GM19438 (cell line): Measurements from ENCODE around the gene APBB2.

Source experiments
- ATAC-seq: cut with Tn5 transposase; IDR thresholded peaks from one replicate; pipeline ENCODE4 v1.9.1; 2021; ENCODE audit warnings: low read depth; ENCODE audit not compliant: unreplicated experiment

The APBB2 gene

DNA sequence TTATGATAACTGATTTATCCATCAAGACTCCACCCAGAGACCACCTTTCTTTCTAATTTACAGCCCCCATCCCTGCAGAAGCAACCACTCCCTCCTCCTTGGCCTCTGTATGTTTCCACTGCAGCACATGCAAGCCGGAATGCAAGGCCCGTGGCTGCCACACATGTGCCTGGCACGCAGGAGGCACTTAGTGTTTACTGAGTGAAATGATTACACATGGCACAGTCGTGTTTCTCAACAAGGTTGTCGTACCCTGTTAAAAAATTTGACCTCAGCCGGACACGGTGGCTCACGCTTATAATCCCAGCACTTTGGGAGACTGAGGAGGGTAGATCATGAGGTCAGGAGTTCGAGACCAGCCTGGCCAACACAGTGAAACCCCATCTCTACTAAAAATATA lies 104.3 kb downstream of the APBB2 start:
- ATAC-seq: no peak

DNA sequence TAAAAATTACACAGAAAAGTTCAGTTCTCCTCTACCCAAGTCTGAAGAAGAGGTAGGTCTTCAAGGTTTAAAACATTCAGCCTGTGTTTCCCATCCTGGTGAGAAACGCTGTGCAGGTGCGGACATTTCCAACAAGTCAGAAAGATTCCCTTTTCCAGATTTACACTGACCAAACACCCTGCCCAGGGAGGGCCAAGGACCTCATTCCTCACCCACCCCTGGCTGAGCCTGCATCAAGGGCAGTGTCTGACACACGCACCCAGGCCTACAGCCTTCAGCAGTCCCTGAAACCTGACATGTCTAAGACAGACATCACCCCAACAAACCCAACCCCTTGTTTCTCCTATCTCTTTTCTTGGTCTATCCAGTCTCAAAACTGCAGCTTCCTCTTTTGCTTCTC lies 105.9 kb downstream of the APBB2 start:
- ATAC-seq: no peak

DNA sequence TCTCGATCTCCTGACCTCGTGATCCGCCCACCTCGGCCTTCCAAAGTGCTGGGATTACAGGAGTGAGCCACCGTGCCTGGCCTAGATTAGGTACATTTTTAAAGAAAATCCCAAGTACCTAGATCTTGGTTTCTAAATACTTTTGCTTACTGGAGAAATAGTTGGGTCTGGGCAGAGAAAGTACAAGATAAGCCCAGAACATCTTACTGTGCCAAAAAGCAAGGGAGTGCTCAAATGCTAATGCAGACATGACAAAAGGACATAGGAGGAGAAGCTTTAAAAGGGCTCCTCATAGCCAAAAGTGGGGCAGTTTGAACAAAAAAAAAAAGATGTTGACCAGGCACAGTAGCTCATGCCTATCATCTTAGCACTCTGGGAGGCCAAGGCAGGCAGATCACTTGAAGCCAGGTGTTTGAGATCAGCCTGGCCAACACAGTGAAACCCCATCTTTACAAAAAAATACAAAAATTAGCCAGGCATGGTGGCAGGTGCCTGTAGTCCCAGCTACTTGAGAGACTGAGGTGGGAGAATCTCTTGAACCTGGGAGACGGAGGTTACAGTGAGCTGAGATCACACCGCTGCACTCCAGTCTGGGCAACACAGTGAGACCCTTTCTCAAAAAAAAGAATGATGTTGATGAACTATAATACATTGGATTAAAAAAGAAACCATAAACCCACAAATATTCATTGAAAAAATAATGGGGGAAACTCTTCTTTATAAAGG lies 107.5 kb downstream of the APBB2 start:
- ATAC-seq: no peak

DNA sequence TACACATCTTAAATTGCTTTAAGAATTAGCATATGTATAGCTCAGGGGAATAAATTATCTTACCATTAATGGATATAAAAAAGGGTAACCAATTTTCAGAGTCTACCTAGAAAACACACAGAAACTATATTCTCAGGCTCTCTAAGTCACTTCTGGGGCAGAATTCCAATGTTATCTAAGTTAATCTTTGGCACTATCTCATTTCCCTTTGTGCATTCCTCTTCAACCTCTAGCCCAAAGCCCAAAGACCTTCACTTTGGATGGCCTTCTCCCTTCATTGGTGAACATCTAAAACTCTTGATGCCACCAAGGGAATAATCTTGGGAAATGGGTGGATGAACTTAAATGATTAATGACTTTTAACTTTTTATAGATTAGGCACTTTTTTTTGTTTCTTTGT lies 108.3 kb downstream of the APBB2 start:
- no peak for ATAC-seq

DNA sequence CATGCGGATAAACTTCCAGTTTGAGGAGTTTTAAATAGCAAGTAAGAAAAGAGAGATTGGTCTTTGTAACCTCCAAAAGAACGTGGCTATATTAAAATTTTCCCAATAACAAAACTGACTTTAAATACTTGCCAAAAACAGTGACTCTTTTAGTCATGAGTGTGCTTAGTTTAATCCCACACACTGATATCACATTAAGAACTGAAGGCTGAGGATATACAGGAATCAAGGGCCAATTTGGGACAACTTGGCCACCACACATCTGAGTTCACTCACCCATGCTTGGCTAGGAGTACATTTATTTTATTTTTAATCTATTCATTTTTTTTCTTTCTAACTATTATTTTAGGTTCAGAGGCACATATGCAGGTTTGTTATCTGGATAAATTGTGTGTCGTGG lies 110.2 kb downstream of the APBB2 start:
- no peak for ATAC-seq

DNA sequence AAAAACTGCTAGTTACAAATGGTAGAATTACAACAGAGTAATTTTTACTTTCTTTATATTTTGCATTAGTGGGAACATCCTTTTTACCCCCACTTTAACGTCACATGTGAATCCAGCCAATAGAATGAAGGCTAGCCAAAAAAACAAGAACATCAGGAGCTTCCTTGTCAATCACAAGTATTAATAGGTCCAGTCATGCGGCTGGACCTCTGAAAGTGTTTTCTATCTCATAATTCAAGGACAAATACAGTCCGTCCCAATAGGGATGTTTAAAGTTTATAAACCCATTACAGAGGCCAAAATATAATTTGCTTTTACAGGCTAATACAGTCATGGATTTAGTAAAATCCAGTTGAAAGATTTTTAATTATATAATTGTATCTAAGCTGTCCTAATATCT lies 110.7 kb downstream of the APBB2 start:
- ATAC-seq: no peak

DNA sequence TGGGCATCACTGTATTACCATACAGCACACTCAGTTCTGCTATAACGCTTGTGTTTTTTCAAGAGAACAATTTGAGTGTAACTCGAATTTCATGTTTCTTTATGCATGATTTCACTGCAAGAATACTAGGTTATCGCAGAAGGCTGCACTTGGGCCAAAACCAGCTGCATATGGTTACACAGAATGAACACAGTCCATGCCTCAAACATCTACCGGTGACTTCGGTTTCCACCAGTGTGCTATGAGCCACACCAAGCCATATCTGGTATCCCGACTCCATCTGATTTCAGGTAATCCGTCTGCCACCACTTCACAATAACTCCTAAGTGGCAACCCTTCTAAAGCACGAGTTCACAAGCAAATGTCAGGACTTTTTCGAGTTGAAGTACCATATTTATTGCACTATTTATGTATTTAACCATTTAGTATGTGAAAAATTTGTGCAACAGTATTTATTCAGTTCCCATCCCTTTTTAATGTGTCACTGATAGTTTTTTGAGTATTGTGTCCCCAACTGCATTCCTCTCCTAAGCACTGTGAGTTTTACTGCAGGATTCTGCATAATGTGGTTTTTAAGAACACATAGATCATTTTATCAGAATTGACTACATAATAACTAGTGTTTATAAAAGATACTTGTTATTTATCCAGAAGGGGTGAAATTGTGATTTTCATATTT lies 111.8 kb downstream of the APBB2 start:
- no peak for ATAC-seq

DNA sequence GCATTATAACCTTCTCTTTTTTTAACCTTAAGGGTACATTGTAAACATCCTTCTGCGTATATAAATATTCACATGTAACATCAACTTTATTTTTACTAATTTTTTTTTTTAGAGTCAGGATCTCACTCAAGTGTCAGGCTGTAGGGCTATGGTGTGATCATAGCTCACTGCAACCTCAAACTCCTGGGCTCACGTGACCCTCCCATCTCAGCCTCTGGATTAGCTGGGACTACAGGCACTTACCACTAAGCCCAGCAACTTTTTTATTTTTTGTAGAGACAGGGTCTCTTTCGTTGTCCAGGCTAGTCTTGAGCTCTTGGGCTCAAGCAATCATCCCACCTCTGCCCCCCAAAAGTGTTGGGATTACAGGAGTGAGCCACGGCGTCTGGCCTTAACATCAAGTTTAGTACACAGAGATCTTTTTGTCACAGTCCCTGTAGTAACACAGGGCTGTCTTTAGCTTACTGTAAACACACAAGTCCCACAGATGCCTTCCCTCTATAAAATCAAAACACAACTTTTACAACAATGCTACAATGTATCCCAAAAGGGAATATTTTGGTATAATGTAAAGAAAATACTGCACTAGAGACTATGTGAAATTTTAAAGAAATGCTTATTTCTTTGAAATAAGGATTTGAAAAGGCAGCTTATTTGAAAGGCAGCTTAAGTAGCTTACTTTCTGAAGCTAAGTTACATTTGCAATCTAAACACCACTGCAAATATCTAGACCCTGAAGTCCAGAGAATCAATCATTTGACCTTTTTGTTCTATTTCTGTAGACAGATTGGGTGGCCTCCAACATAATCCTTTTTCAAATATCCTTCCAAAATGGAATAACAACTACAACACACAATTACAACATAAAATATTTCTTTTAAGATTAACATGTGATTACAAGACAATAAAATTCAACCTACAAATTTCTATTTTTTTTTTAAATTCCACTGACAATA lies 116.0 kb downstream of the APBB2 start:
- ATAC-seq: no peak

DNA sequence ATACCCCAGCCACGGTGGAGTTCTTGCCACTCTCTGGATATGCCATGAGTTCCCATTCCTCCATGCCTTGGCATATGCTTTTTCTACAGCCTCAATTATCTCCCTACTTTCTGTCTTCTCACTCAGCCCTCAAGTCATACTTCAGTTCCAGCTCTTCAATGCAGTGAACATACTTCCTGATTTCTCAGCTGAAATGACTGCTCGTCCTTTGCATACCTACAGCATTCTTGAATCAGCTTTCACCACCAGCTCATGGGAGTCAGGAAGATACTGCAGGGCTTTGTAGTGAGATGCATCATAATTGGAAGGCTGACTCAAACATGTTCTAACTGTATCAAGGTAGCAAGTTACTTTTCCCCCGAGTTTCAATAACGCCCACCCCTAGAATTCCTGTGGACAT lies 118.4 kb downstream of the APBB2 start:
- ATAC-seq: no peak

DNA sequence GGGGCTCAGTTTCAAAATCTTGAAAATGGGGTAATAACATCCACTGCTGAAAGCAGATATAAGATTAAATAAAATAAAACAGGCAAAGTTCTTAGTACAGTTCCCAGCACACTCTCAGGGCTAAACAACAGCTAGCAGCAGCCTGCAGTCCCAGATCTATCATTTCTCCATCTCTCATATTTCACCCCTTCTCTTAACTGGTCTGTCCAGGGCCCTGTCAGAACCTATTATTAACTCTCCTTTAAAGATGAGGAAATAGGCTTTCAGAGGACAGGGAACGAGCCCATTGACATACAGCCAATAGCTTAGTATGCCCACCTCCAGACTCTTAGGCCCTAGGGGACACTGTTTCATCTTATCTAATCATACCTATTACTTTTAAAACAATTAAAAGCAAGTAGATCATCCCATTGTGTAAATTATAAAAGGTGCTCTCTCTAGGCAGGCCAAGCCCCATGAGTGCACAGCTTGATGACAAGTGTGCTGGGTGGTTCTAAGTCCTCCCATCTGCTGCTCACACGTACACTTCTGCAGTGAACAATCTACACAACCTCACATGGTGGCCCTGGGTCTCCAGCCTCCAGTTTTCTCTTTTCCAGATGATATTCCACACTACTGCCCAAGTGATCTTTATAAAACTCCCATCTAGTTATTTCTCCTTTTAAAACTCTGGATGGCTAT lies 119.0 kb downstream of the APBB2 start:
- no peak for ATAC-seq

DNA sequence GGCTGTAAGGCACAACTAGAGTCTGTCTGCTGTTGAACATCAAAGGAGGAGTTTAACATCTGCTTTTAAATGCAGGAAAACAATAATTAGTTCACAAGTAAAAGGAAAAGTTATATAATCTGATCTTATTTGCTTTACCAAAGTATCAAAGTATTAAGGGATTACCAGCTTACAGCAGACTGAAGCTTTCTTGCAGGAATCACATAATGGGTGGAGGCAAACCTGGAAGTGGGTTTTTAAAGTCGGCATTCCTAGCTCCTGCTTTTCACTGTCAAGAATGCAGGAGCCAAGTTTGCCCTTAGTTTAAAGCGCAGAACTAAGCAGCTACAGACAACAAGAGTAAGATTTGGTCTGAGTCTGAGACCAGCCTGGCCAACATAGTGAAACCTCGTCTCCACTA lies 122.2 kb downstream of the APBB2 start:
- ATAC-seq: no peak

DNA sequence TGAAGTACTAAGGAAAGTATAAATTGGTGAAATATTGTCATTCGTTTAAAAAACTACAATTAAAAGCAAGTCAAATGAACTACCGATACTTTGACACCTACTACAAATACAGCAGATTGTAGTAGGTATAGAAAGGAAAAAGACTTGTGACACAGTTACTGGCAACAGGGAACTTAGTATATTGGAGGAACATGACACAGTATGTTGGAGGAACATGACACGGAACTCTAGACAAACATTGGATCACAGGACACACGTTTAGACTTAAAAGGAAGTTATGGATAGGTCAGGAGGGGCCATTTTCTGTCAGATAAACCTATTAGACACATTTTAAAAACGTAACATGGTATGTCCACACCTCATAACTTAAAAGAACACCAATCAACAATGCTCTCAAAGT lies 132.5 kb downstream of the APBB2 start:
- ATAC-seq: no peak

DNA sequence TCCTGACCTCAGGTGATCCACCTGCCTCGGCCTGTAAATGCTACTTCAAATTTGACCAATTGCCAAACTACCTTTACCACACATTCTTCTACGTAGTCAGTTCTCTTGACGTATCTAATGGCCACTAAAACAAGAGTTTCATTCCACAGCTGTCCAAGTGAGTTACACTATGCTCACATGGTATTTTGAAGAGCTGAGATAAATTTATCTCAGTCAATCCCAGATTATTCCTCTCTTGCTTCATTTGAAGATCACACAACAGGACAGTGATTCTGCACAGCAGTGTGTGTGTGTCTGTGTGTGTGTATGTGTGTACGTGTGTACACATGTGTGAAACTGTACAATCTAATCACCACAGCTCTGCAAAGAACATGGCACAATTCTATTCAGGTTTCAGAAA lies 133.4 kb downstream of the APBB2 start:
- no peak for ATAC-seq

DNA sequence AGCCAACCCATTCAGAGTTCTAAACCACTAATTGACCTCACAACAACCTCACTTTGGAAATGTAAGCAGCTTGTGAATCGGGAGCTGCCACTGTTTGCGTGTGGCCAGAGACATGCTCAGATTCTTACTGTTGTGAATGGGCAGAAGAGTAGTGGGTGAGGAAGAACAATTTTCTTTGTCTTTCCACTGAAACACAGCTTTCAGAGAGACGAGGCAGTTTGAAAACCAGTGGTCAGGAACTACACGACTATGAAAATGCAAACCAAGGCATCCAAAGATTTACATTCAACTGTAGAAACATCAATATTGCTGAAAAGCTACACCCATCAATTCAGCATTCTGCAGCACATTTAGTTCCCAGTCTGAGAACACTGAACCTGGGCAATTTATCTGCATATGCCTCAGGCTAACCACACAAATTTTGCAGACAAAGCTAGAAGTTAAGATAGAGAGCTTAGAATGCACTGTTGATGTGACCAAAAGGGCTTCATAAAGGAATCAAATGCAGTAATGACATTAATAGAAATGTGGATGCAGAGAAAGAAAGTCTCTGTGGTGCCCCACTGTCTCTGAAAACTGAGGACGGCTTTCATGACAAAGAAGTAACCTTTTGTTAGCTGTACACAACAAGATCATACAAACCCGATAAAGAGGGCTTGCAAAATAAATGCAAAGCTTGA lies 134.3 kb downstream of the APBB2 start:
- ATAC-seq: no peak

DNA sequence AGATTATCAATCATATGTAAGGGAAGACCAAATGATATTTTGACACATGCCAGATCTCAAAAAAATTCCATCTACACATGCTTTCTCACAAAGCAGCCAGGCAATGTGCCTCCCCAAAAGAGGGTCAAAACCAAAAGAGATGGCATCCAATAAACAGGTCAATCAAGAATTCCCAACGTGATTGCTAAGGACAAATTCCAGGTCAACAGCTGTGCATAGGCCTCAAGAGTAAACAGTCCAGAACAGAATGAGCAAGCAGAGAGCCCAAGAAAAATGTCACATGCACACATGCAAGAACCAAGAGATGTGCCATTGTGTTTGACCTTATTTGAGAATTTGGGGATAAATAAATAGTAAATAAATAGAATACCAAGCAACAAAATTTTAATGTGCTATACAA lies 136.7 kb downstream of the APBB2 start:
- ATAC-seq: no peak

DNA sequence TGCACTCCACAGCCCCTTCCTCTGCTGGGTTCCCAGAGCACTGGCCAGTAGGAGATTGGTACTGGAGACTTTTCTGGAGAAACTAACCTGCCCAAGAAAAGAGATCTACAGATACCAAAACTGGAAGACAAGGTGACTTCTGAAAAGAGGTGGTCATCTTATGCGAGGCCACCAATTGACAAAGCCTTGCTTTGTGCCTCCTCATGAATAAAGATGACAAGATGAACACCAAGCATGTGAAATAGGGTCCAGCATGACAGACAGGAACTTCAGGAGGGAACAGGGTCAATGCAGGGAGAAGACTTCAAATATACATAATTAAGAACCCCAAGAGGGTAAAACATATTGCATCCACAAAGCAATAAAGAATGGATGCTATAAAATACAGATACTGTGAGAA lies 137.9 kb downstream of the APBB2 start:
- no peak for ATAC-seq

DNA sequence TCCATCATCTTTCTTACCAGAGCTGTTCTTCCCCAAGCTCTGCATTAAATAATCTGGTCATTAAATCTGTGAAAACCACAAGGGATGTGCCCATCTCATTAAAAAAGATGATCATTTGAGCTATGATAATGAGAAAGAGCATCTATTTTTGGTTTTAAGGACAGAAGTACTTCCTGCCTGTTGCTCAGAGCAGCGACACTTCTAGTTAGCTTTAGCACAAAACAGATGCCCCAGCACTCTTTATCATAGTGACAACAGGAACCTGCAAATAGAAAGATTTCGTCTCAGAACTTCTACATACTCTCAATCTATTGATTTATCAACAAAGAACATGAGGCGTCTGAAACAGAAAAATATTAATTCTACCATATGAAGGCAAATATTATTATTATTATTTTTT lies 140.1 kb downstream of the APBB2 start:
- no peak for ATAC-seq

DNA sequence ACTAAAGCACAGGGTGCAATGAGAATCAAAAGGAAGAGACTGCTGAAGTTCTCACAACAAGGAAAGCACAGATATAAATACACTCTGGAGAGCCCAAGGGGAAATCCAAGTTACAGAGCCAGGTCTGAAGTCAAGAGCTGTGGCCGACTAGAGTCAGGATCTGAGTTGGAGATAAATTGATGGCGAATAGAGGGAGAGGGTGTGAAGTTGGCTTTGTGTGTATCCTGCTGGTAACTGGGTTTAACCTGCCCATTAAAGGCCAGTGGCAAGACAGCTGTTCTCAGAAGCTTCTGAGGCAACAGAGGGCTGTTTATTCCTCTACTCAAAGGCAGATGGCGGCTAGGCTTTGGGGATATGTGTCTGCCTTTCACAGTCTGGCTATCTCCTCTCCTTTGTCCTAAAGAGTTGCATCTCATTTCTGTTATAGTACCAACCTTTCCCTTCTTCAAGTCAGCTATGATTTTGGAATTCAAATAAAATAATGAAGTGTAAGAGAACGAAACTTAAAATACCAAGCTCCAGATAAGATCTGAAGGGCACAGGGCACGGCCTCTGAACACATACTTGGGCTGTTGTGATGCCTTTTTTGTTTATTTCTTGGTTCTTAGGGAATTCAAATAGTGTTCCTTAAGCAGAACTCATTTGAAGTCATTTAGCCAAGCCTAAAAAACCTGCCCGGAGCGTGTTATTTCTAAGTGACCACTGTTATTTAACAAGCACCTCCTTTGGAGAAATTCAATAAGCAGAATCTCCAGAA lies 142.1 kb downstream of the APBB2 start:
- ATAC-seq: no peak

DNA sequence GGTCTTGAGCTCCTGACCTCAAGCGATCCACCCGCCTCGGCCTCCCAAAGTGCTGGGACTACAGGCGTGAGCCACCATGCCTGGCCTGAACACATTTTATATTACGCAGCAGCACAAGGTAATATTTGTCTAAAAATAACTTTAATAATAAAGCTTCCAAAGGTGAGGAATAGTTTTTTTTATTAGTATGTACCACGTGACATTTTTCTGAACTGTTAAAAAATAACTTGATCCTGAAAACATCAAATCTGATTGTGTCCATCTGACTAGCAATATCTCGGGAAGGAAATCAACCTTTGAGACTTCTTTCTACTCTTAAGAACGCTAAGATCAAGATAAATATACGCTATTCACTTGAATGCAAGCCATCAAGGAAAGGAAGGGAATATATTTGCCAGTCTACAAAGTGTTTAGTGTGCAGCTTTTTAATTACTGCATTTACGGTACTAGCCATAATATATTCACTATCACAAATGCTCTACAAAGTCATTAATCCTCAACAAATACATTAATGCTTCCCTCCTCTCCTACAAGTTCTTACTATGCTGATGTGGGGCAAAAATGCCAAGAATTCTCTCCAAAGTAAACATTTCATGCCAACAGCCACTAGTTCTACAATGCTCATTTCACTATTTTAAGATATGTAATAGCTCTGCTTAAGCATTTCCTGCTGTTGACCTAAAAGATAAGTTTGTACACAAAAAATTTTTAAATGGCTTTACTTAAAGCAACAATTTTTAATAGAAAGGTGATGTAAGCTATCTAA lies 143.6 kb downstream of the APBB2 start:
- no peak for ATAC-seq
